GM21786 (cell line): ENCODE measurements around the gene ACER3.
"Not testable (repeated sequence)": the region's sequence is repeated elsewhere in the genome, so short reads cannot be mapped to it uniquely, and the experiment has no call there.

ENCODE experiments used
- ATAC-seq: cut with Tn5 transposase; IDR thresholded peaks from one replicate; pipeline ENCODE4 v1.9.1; 2021; ENCODE audit not compliant: unreplicated experiment

ACER3 gene

GRCh38 chr11:76872959-76873827, 12.5 kb downstream of the ACER3 start:
- ATAC-seq: no peak

GRCh38 chr11:76878014-76878413, 17.3 kb downstream of the ACER3 start:
- ATAC-seq: no peak

- ATAC-seq: no peak
Measured at GRCh38 chr11:76880314-76880713, 19.6 kb downstream of the ACER3 start.

GRCh38 chr11:76880956-76881355, 20.2 kb downstream of the ACER3 start:
- ATAC-seq: no peak

- ATAC-seq: no peak
Measured at GRCh38 chr11:76885390-76886097, 24.8 kb downstream of the ACER3 start.

- ATAC-seq: no peak
Measured at GRCh38 chr11:76888989-76889388, 28.3 kb downstream of the ACER3 start.

GRCh38 chr11:76889411-76889975, 28.8 kb downstream of the ACER3 start:
- no peak for ATAC-seq

- ATAC-seq: no peak
Measured at GRCh38 chr11:76890329-76890728, 29.6 kb downstream of the ACER3 start.

- ATAC-seq: no peak
Measured at GRCh38 chr11:76891285-76891684, 30.6 kb downstream of the ACER3 start.

- ATAC-seq: no peak
Measured at GRCh38 chr11:76891793-76892192, 31.1 kb downstream of the ACER3 start.

- no peak for ATAC-seq
Measured at GRCh38 chr11:76892306-76892705, 31.6 kb downstream of the ACER3 start.

- ATAC-seq: no peak
Measured at GRCh38 chr11:76897233-76897632, 36.5 kb downstream of the ACER3 start.

- no peak for ATAC-seq
Measured at GRCh38 chr11:76901144-76901543, 40.4 kb downstream of the ACER3 start.

GRCh38 chr11:76901622-76902021, 40.9 kb downstream of the ACER3 start:
- not testable (repeated sequence) for ATAC-seq

- ATAC-seq: no peak
Measured at GRCh38 chr11:76902121-76903014, 41.6 kb downstream of the ACER3 start.

- ATAC-seq: no peak
Measured at GRCh38 chr11:76903325-76903724, 42.6 kb downstream of the ACER3 start.

GRCh38 chr11:76910620-76911414, 50.1 kb downstream of the ACER3 start:
- ATAC-seq: no peak

- no peak for ATAC-seq
Measured at GRCh38 chr11:76911415-76911808, 50.7 kb downstream of the ACER3 start.

- no peak for ATAC-seq
Measured at GRCh38 chr11:76916712-76917111, 56.0 kb downstream of the ACER3 start.

GRCh38 chr11:76918941-76919386, 58.2 kb downstream of the ACER3 start:
- ATAC-seq: no peak
